ENCODE data around the gene MPHOSPH10. TPM values are rescaled to one million over a fixed set of nuclear protein-coding genes. Genes with fewer than 3 reads are reported as not detected.
"Not testable (repeated sequence)": the region's sequence is repeated elsewhere in the genome, so short reads cannot be mapped to it uniquely, and the experiment has no call there.

Gene MPHOSPH10
- total and polyA plus RNA-seq, 4 experiments from 2014 or later, result 13.4 to 54.2 (median 41.3) TPM

- peaks cover 2 to 15% of the 10 kb centered on the region in 2 donors for H3K27me3 Mint-ChIP-seq
Measured at GRCh38 chr2:71173096-71173495, 42.7 kb downstream of the MPHOSPH10 start.

GRCh38 chr2:71174207-71174606 is 43.8 kb downstream of the MPHOSPH10 start:
- Mint-ChIP-seq H3K27ac (no peak overlapping the region), H3K4me1 (peaks cover 0 to 8% (median 2%) of the 10 kb centered on the region in 4 donors), H3K9me3 (no peaks in the 10 kb centered on the region), H3K4me3 (no peak overlapping the region), H3K27me3 (peaks cover 6 to 19% of the 10 kb centered on the region in 2 donors), H3K36me3 (no peaks in the 10 kb centered on the region)
- Histone ChIP-seq H3K27me3 (ENCODE audit: insufficient read depth, low read length) (no peaks in the 10 kb centered on the region), H3K4me3 (ENCODE audit: low read length in 2 of 2) (no peak overlapping the region), H3K4me1 (ENCODE audit: insufficient read depth, low read length) (no peaks in the 10 kb centered on the region), H3K27ac (ENCODE audit: low read depth, low read length) (no peak overlapping the region), H3K36me3 (ENCODE audit: insufficient read depth, low read length) (no peaks in the 10 kb centered on the region), H3K9me3 (ENCODE audit: control insufficient read depth in 1 of 2, low read length in 2 of 2) (no peaks in the 10 kb centered on the region)
- POLR2A ChIA-PET (ENCODE audit: partially characterized antibody), result no interaction called here
- CTCF ChIA-PET (ENCODE audit: partially characterized antibody), result no interaction called here
- DNase-seq, result no peak
- intact Hi-C loops (cut with micrococcal nuclease), result no loop called here

More at GRCh38 chr2:71173096-71173495, 42.7 kb downstream of the MPHOSPH10 start:
- Histone ChIP-seq H3K9me3 (ENCODE audit: control insufficient read depth in 1 of 2, low read length in 2 of 2) (no peaks in the 10 kb centered on the region), H3K36me3 (ENCODE audit: insufficient read depth, low read length) (no peaks in the 10 kb centered on the region), H3K4me3 (ENCODE audit: low read length in 2 of 2) (no peak overlapping the region), H3K27ac (ENCODE audit: low read depth, low read length) (no peak overlapping the region), H3K4me1 (ENCODE audit: insufficient read depth, low read length) (no peaks in the 10 kb centered on the region), H3K27me3 (ENCODE audit: insufficient read depth, low read length) (no peaks in the 10 kb centered on the region)
- POLR2A ChIA-PET (ENCODE audit: partially characterized antibody), result no interaction called here
- intact Hi-C loops (cut with micrococcal nuclease), result no loop called here
- no peak for DNase-seq
- no peak overlapping the region for H3K4me3 Mint-ChIP-seq
- no peaks in the 10 kb centered on the region for H3K36me3 Mint-ChIP-seq
- H3K4me1 Mint-ChIP-seq, result peaks cover 0 to 8% (median 2%) of the 10 kb centered on the region in 4 donors
- CTCF ChIA-PET (ENCODE audit: partially characterized antibody), result no interaction called here
- H3K9me3 Mint-ChIP-seq, result no peaks in the 10 kb centered on the region
- no peak overlapping the region for H3K27ac Mint-ChIP-seq

GRCh38 chr2:71178836-71179235 is 48.4 kb downstream of the MPHOSPH10 start:
- DNase-seq; H3K27ac Mint-ChIP-seq; H3K4me3 Mint-ChIP-seq; H3K27me3 ChIP-seq (ENCODE audit: insufficient read depth, low read length); intact Hi-C loops (cut with micrococcal nuclease); H3K36me3 ChIP-seq (ENCODE audit: insufficient read depth, low read length); H3K4me3 ChIP-seq (ENCODE audit: low read length in 2 of 2); H3K9me3 ChIP-seq (ENCODE audit: control insufficient read depth in 1 of 2, low read length in 2 of 2); H3K36me3 Mint-ChIP-seq; H3K9me3 Mint-ChIP-seq; H3K4me1 ChIP-seq (ENCODE audit: insufficient read depth, low read length); CTCF ChIA-PET (ENCODE audit: partially characterized antibody); H3K27ac ChIP-seq (ENCODE audit: low read depth, low read length); POLR2A ChIA-PET (ENCODE audit: partially characterized antibody): not testable (repeated sequence)
- peaks cover 0 to 13% (median 2%) of the 10 kb centered on the region in 4 donors for H3K4me1 Mint-ChIP-seq
- H3K27me3 Mint-ChIP-seq, result peaks cover 6 to 14% of the 10 kb centered on the region in 2 donors

GRCh38 chr2:71181316-71181715 is 50.9 kb downstream of the MPHOSPH10 start:
- no peak for DNase-seq
- Histone ChIP-seq H3K4me1 (ENCODE audit: insufficient read depth, low read length) (no peaks in the 10 kb centered on the region), H3K36me3 (ENCODE audit: insufficient read depth, low read length) (no peaks in the 10 kb centered on the region), H3K9me3 (ENCODE audit: control insufficient read depth in 1 of 2, low read length in 2 of 2) (no peaks in the 10 kb centered on the region), H3K27ac (ENCODE audit: low read depth, low read length) (no peak overlapping the region), H3K4me3 (ENCODE audit: low read length in 2 of 2) (no peak overlapping the region), H3K27me3 (ENCODE audit: insufficient read depth, low read length) (no peaks in the 10 kb centered on the region)
- CTCF ChIA-PET (ENCODE audit: partially characterized antibody), result no interaction called here
- intact Hi-C loops (cut with micrococcal nuclease), result no loop called here
- Mint-ChIP-seq H3K36me3 (no peaks in the 10 kb centered on the region), H3K27me3 (peaks cover 5 to 7% of the 10 kb centered on the region in 2 donors), H3K4me3 (no peak overlapping the region), H3K27ac (no peak overlapping the region), H3K9me3 (no peaks in the 10 kb centered on the region), H3K4me1 (peaks cover 0 to 5% (median 0%) of the 10 kb centered on the region in 4 donors)
- POLR2A ChIA-PET (ENCODE audit: partially characterized antibody), result no interaction called here

GRCh38 chr2:71183306-71184115 is 53.1 kb downstream of the MPHOSPH10 start:
- DNase-seq; H3K4me1 ChIP-seq (ENCODE audit: insufficient read depth, low read length); CTCF ChIA-PET (ENCODE audit: partially characterized antibody); H3K4me3 Mint-ChIP-seq; H3K4me1 Mint-ChIP-seq; H3K9me3 Mint-ChIP-seq; H3K27ac Mint-ChIP-seq; H3K4me3 ChIP-seq (ENCODE audit: low read length in 2 of 2); intact Hi-C loops (cut with micrococcal nuclease); H3K36me3 ChIP-seq (ENCODE audit: insufficient read depth, low read length); H3K27me3 Mint-ChIP-seq; POLR2A ChIA-PET (ENCODE audit: partially characterized antibody); H3K9me3 ChIP-seq (ENCODE audit: control insufficient read depth in 1 of 2, low read length in 2 of 2); H3K36me3 Mint-ChIP-seq; H3K27me3 ChIP-seq (ENCODE audit: insufficient read depth, low read length); H3K27ac ChIP-seq (ENCODE audit: low read depth, low read length): not testable (repeated sequence)

- ChIA-PET CTCF (ENCODE audit: partially characterized antibody) (no interaction called here), POLR2A (ENCODE audit: partially characterized antibody) (interaction anchor here (0.6 kb wide), 1 partner anchor 155 kb away, joined by 3 read pairs; no protein-coding TSS in a partner anchor)
- H3K9me3 ChIP-seq (ENCODE audit: control insufficient read depth in 1 of 2, low read length in 2 of 2), result no peaks in the 10 kb centered on the region
- no peaks in the 10 kb centered on the region for H3K36me3 ChIP-seq (ENCODE audit: insufficient read depth, low read length)
- H3K9me3 Mint-ChIP-seq, result no peaks in the 10 kb centered on the region
- intact Hi-C loops (cut with micrococcal nuclease), result no loop called here
- H3K36me3 Mint-ChIP-seq, result peaks cover 3% of the 10 kb centered on the region in 2 donors
- no peaks in the 10 kb centered on the region for H3K27me3 Mint-ChIP-seq
- no peak overlapping the region for H3K27ac ChIP-seq (ENCODE audit: low read depth, low read length)
- no peak for DNase-seq
- H3K4me3 ChIP-seq (ENCODE audit: low read length in 2 of 2), result no peak overlapping the region
- no peak overlapping the region for H3K4me3 Mint-ChIP-seq
- H3K27me3 ChIP-seq (ENCODE audit: insufficient read depth, low read length), result no peaks in the 10 kb centered on the region
- H3K27ac Mint-ChIP-seq, result no peak overlapping the region
- H3K4me1 Mint-ChIP-seq, result peaks cover 0 to 5% (median 0%) of the 10 kb centered on the region in 4 donors
- no peaks in the 10 kb centered on the region for H3K4me1 ChIP-seq (ENCODE audit: insufficient read depth, low read length)
Measured at GRCh38 chr2:71186973-71187372, 56.5 kb downstream of the MPHOSPH10 start.

- H3K4me1 ChIP-seq (ENCODE audit: insufficient read depth, low read length), result no peaks in the 10 kb centered on the region
- Mint-ChIP-seq H3K9me3 (no peaks in the 10 kb centered on the region), H3K27ac (peak overlapping the region in 1 of 7 donors; percentile 5), H3K4me3 (no peak overlapping the region), H3K27me3 (no peaks in the 10 kb centered on the region), H3K36me3 (peaks cover 3% of the 10 kb centered on the region in 2 donors), H3K4me1 (peaks cover 0 to 5% (median 0%) of the 10 kb centered on the region in 4 donors)
- no peaks in the 10 kb centered on the region for H3K9me3 ChIP-seq (ENCODE audit: control insufficient read depth in 1 of 2, low read length in 2 of 2)
- no peak overlapping the region for H3K27ac ChIP-seq (ENCODE audit: low read depth, low read length)
- H3K27me3 ChIP-seq (ENCODE audit: insufficient read depth, low read length), result no peaks in the 10 kb centered on the region
- no peak overlapping the region for H3K4me3 ChIP-seq (ENCODE audit: low read length in 2 of 2)
- POLR2A ChIA-PET (ENCODE audit: partially characterized antibody), result no interaction called here
- CTCF ChIA-PET (ENCODE audit: partially characterized antibody), result no interaction called here
- no peak for DNase-seq
- no peaks in the 10 kb centered on the region for H3K36me3 ChIP-seq (ENCODE audit: insufficient read depth, low read length)
- intact Hi-C loops (cut with micrococcal nuclease), result no loop called here
Measured at GRCh38 chr2:71187589-71187988, 57.2 kb downstream of the MPHOSPH10 start.
